ENCODE results near the gene ARL6IP6. TPM values are rescaled to one million over a fixed set of nuclear protein-coding genes. Genes with fewer than 3 reads are reported as not detected.

The ARL6IP6 gene
- total and polyA plus RNA-seq, 2 of the 13 experiments (the other 11 are each of a cell fraction or from before 2014, with no cell fraction given): 45.0 to 65.9 TPM

DNA sequence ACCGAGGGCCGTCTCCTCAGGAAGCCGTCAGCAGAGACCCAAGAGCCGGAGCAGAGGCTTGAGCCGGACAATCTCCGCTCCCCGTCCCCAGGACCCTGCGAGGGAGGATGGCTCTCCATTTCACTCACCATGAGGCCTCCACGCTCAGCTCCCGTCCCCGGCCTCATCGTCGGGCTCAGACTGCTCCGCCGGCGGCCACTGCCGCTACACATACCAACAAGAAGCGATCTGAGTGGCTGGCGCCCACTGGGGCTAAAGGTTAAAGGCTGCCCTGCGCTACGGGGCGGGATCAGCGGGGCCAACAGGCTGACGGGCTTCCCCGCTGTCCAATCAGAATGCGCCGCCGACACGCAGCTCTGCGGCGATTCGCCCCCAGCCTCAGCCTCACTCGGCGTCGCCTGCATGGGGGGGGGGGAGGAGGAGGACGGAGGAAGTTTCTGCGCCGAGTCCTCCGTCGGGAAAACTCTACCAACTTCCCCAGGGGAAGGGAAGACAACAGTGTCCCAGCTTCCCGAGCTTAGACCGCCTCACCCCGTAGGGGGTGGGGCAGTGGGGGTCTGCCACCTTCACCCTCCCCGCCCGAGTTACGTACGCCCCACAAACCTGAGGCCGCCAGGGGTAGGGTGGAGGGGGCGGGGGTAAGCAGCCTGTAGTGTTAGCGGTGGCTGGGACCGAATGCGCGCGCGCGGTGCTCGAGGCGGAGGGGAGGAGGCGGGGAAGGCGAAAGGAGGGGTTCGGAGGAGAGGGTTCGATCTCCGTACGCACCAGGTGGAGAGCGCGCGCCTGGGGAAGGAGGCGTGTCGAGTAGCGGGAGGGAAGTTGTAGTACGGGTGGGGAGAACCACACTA is 968 bp upstream of the ARL6IP6 start, which contains the start of gene PRPF40A (continued):
- TF ChIP-seq, protein P1, sequence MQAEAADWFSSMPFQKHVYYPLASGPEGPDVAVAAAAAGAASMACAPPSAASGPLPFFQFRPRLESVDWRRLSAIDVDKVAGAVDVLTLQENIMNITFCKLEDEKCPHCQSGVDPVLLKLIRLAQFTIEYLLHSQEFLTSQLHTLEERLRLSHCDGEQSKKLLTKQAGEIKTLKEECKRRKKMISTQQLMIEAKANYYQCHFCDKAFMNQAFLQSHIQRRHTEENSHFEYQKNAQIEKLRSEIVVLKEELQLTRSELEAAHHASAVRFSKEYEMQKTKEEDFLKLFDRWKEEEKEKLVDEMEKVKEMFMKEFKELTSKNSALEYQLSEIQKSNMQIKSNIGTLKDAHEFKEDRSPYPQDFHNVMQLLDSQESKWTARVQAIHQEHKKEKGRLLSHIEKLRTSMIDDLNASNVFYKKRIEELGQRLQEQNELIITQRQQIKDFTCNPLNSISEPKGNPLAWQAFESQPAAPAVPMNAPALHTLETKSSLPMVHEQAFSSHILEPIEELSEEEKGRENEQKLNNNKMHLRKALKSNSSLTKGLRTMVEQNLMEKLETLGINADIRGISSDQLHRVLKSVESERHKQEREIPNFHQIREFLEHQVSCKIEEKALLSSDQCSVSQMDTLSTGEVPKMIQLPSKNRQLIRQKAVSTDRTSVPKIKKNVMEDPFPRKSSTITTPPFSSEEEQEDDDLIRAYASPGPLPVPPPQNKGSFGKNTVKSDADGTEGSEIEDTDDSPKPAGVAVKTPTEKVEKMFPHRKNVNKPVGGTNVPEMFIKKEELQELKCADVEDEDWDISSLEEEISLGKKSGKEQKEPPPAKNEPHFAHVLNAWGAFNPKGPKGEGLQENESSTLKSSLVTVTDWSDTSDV (CRISPR knock-in tag; IDR thresholded peaks at IDR 0.05): peak; percentile 66; the same call in 1 of the 2 replicates
- TF ChIP-seq ZKSCAN1 (IDR thresholded peaks at IDR 0.05; ENCODE audit: low read length) (no peak; the same call in 1 of the 2 replicates), IKZF4 (CRISPR knock-in tag; IDR thresholded peaks at IDR 0.05; ENCODE audit: borderline replicate concordance, low read depth, not compliant biosample characterization) (no peak), HHEX (CRISPR knock-in tag; IDR thresholded peaks at IDR 0.05) (0 out of 2 replicates have a peak, but pooled peaks have one; percentile 15), NFATC3 (CRISPR knock-in tag; IDR thresholded peaks at IDR 0.05) (peak; percentile 68; the same call in 1 of the 2 replicates), GTF2F1 (IDR thresholded peaks at IDR 0.05; ENCODE audit: low read length) (no peak), TAF15 (IDR thresholded peaks at IDR 0.05; ENCODE audit: low read depth, low read length, poor library complexity, severe bottlenecking) (peak; percentile 92), EED (CRISPR knock-in tag; IDR thresholded peaks at IDR 0.05) (no peak), MTA1 (CRISPR knock-in tag; IDR thresholded peaks at IDR 0.05; ENCODE audit: borderline replicate concordance) (0 out of 2 replicates have a peak, but pooled peaks have one; percentile 49), MTF1 (CRISPR knock-in tag; IDR thresholded peaks at IDR 0.05) (no peak), TBX2 (CRISPR knock-in tag; IDR thresholded peaks at IDR 0.05; ENCODE audit: borderline replicate concordance) (no peak), KLF15 (CRISPR knock-in tag; IDR thresholded peaks at IDR 0.05; ENCODE audit: borderline replicate concordance) (0 out of 2 replicates have a peak, but pooled peaks have one; percentile 22), TSC22D2 (CRISPR knock-in tag; IDR thresholded peaks at IDR 0.05; ENCODE audit: borderline replicate concordance) (peak; percentile 17), ISL2 (CRISPR knock-in tag; IDR thresholded peaks at IDR 0.05) (peak; percentile 77; the same call in 1 of the 2 replicates), CCDC6 (CRISPR knock-in tag; IDR thresholded peaks at IDR 0.05) (no peak), ESRRA (CRISPR knock-in tag; IDR thresholded peaks at IDR 0.05; ENCODE audit: low read depth) (no peak), ZNF224 (CRISPR knock-in tag; IDR thresholded peaks at IDR 0.05) (peak; percentile 89; the same call in 1 of the 2 replicates)
- TF ChIP-seq, protein P2, sequence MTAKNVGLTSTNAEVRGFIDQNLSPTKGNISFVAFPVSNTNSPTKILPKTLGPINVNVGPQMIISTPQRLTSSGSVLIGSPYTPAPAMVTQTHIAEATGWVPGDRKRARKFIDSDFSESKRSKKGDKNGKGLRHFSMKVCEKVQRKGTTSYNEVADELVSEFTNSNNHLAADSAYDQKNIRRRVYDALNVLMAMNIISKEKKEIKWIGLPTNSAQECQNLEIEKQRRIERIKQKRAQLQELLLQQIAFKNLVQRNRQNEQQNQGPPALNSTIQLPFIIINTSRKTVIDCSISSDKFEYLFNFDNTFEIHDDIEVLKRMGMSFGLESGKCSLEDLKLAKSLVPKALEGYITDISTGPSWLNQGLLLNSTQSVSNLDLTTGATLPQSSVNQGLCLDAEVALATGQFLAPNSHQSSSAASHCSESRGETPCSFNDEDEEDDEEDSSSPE (CRISPR knock-in tag; IDR thresholded peaks at IDR 0.05): peak; percentile 62; the same call in 1 of the 2 replicates
- TF ChIP-seq, protein P3, sequence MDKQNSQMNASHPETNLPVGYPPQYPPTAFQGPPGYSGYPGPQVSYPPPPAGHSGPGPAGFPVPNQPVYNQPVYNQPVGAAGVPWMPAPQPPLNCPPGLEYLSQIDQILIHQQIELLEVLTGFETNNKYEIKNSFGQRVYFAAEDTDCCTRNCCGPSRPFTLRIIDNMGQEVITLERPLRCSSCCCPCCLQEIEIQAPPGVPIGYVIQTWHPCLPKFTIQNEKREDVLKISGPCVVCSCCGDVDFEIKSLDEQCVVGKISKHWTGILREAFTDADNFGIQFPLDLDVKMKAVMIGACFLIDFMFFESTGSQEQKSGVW (CRISPR knock-in tag; IDR thresholded peaks at IDR 0.05; ENCODE audit: borderline replicate concordance): no peak
- TF ChIP-seq, protein P4, sequence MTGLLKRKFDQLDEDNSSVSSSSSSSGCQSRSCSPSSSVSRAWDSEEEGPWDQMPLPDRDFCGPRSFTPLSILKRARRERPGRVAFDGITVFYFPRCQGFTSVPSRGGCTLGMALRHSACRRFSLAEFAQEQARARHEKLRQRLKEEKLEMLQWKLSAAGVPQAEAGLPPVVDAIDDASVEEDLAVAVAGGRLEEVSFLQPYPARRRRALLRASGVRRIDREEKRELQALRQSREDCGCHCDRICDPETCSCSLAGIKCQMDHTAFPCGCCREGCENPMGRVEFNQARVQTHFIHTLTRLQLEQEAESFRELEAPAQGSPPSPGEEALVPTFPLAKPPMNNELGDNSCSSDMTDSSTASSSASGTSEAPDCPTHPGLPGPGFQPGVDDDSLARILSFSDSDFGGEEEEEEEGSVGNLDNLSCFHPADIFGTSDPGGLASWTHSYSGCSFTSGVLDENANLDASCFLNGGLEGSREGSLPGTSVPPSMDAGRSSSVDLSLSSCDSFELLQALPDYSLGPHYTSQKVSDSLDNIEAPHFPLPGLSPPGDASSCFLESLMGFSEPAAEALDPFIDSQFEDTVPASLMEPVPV (CRISPR knock-in tag; IDR thresholded peaks at IDR 0.05): peak; percentile 84; the same call in 1 of the 2 replicates
- TF ChIP-seq, protein P5, sequence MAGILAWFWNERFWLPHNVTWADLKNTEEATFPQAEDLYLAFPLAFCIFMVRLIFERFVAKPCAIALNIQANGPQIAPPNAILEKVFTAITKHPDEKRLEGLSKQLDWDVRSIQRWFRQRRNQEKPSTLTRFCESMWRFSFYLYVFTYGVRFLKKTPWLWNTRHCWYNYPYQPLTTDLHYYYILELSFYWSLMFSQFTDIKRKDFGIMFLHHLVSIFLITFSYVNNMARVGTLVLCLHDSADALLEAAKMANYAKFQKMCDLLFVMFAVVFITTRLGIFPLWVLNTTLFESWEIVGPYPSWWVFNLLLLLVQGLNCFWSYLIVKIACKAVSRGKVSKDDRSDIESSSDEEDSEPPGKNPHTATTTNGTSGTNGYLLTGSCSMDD (CRISPR knock-in tag; IDR thresholded peaks at IDR 0.05): no peak
